PC-9 (cell line): Measurements from ENCODE around the gene ATP5PB. TPM values are rescaled to one million over a fixed set of nuclear protein-coding genes. Genes with fewer than 3 reads are reported as not detected.

ENCODE experiments used
- BruUV-seq: library from RNA; stranded (reverse); fragments of 400-500 nt; replicated peaks from 2 replicates; lab custom pipeline; 2021; lab: Mats Ljungman, UMichigan
- CTCF ChIA-PET: fragments of 300-600 bp; sonication (Branson Sonifier 250); formaldehyde crosslinking; loops from one replicate; lab custom pipeline; 2022; ENCODE audit warnings: antibody characterized with exemption; lab: Charles Lee
- POLR2A ChIA-PET: fragments of 300-600 bp; sonication (Branson Sonifier 250); formaldehyde crosslinking; loops from one replicate; lab custom pipeline; 2022; ENCODE audit warnings: antibody characterized with exemption; ENCODE audit not compliant: unreplicated experiment; lab: Charles Lee
- DNase-seq, 2 experiments: peaks; one replicate each; pipeline versions ENCODE4 v3.0.0 to v3.0.0-alpha.2; 2015 to 2022; ENCODE audit warnings: mixed read lengths in 1 of 2
- H2AFZ ChIP-seq: fragments of 200-600 bp; sonication (generic); 2 replicates; pipeline ENCODE4 v1.8.1; 2017; ENCODE audit warnings: antibody characterized with exemption
- H3F3A ChIP-seq: fragments of 200-600 bp; sonication (generic); 2 replicates; pipeline ENCODE4 v1.8.1; 2017; ENCODE audit warnings: antibody characterized with exemption, mild to moderate bottlenecking, low read depth; ENCODE audit not compliant: insufficient read depth
- H3K27ac ChIP-seq: fragments of 200-600 bp; sonication (generic); 2 replicates; pipeline ENCODE4 v1.6.1; 2016; ENCODE audit warnings: mixed run types
- H3K27me3 ChIP-seq: fragments of 200-600 bp; sonication (generic); 2 replicates; pipeline ENCODE4 v1.6.1; 2016; ENCODE audit warnings: low read depth, mixed run types; ENCODE audit not compliant: insufficient read depth
- H3K36me3 ChIP-seq: fragments of 200-600 bp; sonication (generic); 2 replicates; pipeline ENCODE4 v1.6.1; 2016; ENCODE audit warnings: low read depth, mixed run types
- H3K4me1 ChIP-seq: fragments of 200-600 bp; sonication (generic); replicated peaks from 2 replicates; pipeline ENCODE4 v1.6.1; 2016; ENCODE audit warnings: mixed run types; ENCODE audit not compliant: insufficient read depth
- H3K4me2 ChIP-seq: fragments of 200-600 bp; sonication (generic); 2 replicates; pipeline ENCODE4 v1.6.1; 2017; ENCODE audit warnings: mixed run types
- H3K4me3 ChIP-seq: fragments of 200-600 bp; sonication (generic); 2 replicates; pipeline ENCODE4 v1.6.1; 2016; ENCODE audit warnings: mixed run types
- H3K79me2 ChIP-seq: fragments of 200-600 bp; sonication (generic); 2 replicates; pipeline ENCODE4 v1.6.1; 2017; ENCODE audit warnings: low read depth, mixed run types
- H3K9me2 ChIP-seq: fragments of 200-600 bp; sonication (generic); 2 replicates; pipeline ENCODE4 v1.8.1; 2017; ENCODE audit warnings: mild to moderate bottlenecking; ENCODE audit not compliant: insufficient read depth
- H3K9me3 ChIP-seq: fragments of 200-600 bp; sonication (generic); 2 replicates; pipeline ENCODE4 v1.8.1; 2016; ENCODE audit warnings: low read depth; ENCODE audit not compliant: insufficient read depth
- H4K20me1 ChIP-seq: fragments of 200-600 bp; sonication (generic); 2 replicates; pipeline ENCODE4 v1.8.1; 2017; ENCODE audit not compliant: insufficient read depth
- EZH2 ChIP-seq: fragments of 200-600 bp; sonication (generic); IDR thresholded peaks from 2 replicates; pipeline ENCODE4 v1.8.0; 2017; ENCODE audit warnings: antibody characterized with exemption, low read depth
- intact Hi-C: fragments of 100-400 bp; cut with micrococcal nuclease; formaldehyde crosslinking; loops from one replicate; pipeline ENCODE4 v1.10.0; 2022; ENCODE audit not compliant: unreplicated experiment
- total RNA-seq: library from RNA; stranded (reverse); gene quantifications from 2 replicates; pipeline ENCODE4 v1.2.3, GENCODE V29; 2021
- TF ChIP-seq, protein P1 (sequence below): fragments of 200-600 bp; sonication (generic); conservative IDR thresholded peaks from 2 replicates; pipeline ENCODE4 v1.6.1; 2017; ENCODE audit warnings: mixed run types, antibody characterized with exemption, mild to moderate bottlenecking, moderate library complexity

Gene ATP5PB
- total RNA-seq, 1 experiment from 2014 or later, result 212 TPM

DNA sequence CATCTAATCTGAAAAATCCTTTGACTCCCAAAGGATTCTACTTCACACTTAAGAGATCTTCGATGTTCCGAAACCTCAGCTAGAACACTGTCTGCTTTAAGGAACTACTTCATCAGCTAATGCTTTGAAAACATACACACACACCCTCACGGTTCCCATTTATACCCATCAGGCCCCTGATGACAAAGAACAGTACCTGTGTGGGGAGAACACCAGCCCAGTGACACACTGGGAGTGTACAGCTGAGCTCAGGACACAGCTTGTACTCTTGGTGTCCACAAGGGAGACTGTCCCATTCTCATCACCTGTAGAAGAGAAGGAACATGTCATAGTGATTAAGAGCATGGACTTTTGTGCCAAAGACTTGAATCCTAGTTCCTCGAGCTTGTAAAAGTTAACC is 6.8 kb upstream of the ATP5PB start:
- DNase-seq, result no peak
- Histone ChIP-seq H4K20me1 (peaks cover 10% of the 10 kb centered on the region; the same call in 1 of the 2 replicates), H3K27ac (no peak overlapping the region), H3K27me3 (no peaks in the 10 kb centered on the region), H3K4me2 (no peak overlapping the region), H3K36me3 (peaks cover 72% of the 10 kb centered on the region), H3K4me1 (peaks cover 2% of the 10 kb centered on the region), H3K79me2 (peaks cover 27% of the 10 kb centered on the region), H2AFZ (no peak overlapping the region), H3K9me2 (no peaks in the 10 kb centered on the region), H3K9me3 (no peaks in the 10 kb centered on the region), H3K4me3 (no peak overlapping the region), H3F3A (no peaks in the 10 kb centered on the region; the same call in 1 of the 2 replicates)
- CTCF ChIA-PET, result no interaction called here
- intact Hi-C loops, result loop anchor here (10.0 kb wide), 1 partner anchor 298 kb away; the partner anchor contains the start of genes CEPT1 and DRAM2
- no TSS peak for BruUV-seq
- TF ChIP-seq EZH2, result no peak
- TF ChIP-seq, protein P1, sequence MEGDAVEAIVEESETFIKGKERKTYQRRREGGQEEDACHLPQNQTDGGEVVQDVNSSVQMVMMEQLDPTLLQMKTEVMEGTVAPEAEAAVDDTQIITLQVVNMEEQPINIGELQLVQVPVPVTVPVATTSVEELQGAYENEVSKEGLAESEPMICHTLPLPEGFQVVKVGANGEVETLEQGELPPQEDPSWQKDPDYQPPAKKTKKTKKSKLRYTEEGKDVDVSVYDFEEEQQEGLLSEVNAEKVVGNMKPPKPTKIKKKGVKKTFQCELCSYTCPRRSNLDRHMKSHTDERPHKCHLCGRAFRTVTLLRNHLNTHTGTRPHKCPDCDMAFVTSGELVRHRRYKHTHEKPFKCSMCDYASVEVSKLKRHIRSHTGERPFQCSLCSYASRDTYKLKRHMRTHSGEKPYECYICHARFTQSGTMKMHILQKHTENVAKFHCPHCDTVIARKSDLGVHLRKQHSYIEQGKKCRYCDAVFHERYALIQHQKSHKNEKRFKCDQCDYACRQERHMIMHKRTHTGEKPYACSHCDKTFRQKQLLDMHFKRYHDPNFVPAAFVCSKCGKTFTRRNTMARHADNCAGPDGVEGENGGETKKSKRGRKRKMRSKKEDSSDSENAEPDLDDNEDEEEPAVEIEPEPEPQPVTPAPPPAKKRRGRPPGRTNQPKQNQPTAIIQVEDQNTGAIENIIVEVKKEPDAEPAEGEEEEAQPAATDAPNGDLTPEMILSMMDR, result no peak
- POLR2A ChIA-PET, result no interaction called here

DNA sequence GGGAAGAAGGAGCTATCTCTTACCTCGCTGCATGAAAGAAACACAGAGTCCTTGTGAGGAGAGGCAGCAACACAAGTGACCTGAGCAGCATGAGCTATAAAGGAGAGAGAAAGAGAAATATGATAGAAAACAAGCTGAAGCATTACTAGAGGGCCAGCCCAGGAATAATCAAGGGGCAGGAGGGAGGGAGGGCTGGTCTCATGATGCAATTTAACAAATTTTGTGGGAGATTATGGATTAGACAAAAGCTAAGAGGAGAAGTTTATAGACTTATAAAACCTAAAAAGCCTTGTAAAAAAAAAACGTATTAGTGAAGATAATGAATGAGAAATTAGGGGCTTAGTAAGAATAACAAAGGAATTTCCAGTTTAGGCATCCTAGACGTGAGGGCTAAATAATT is 5.2 kb upstream of the ATP5PB start:
- peaks cover 8% of the 10 kb centered on the region for H3K4me1 ChIP-seq
- no TSS peak for BruUV-seq
- CTCF ChIA-PET, result interaction anchor here (0.7 kb wide), 1 partner anchor 21 kb away, joined by 3 read pairs; no protein-coding TSS in a partner anchor
- H3K9me2 ChIP-seq, result no peaks in the 10 kb centered on the region
- H3K27me3 ChIP-seq, result no peaks in the 10 kb centered on the region
- peaks cover 12% of the 10 kb centered on the region; the same call in 1 of the 2 replicates for H4K20me1 ChIP-seq
- H3K4me2 ChIP-seq, result no peak overlapping the region
- H2AFZ ChIP-seq, result no peak overlapping the region
- H3K27ac ChIP-seq, result no peak overlapping the region
- H3K79me2 ChIP-seq, result peaks cover 42% of the 10 kb centered on the region
- POLR2A ChIA-PET, result no interaction called here
- no peaks in the 10 kb centered on the region for H3K9me3 ChIP-seq
- no peak overlapping the region for H3K4me3 ChIP-seq
- H3K36me3 ChIP-seq, result peaks cover 76% of the 10 kb centered on the region
- H3F3A ChIP-seq, result no peaks in the 10 kb centered on the region; the same call in 1 of the 2 replicates
- no peak for TF ChIP-seq EZH2
- TF ChIP-seq, protein P1, result no peak
- intact Hi-C loops, result loop anchor here (10.0 kb wide), 1 partner anchor 299 kb away; the partner anchor contains the start of genes CEPT1 and DRAM2
- DNase-seq, result no peak

DNA sequence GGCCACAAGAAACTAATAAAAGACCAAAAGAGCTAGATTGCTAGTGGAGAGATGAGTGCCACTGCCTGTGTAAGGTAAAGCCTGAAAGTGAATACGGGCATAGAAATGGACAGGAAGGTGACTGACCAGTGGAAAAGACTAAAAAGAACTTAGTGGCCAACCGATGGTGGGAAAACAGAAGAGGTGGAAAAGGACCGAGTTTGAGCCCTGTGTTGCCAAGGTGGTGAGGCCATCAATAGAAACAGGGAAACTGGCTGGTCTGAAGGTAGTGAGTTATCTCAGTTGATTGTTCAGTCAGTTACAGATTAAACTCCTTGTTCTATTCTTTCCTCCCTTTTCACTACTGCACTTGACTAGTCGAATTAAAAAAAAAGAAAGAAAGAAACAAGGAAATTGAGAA is 2.7 kb upstream of the ATP5PB start:
- H3K27ac ChIP-seq, result no peak overlapping the region
- POLR2A ChIA-PET, result no interaction called here

More for the DNA sequence above, 2.7 kb upstream of the ATP5PB start:
- H3K36me3 ChIP-seq, result peaks cover 68% of the 10 kb centered on the region
- peaks cover 65% of the 10 kb centered on the region for H3K79me2 ChIP-seq
- no peaks in the 10 kb centered on the region for H3F3A ChIP-seq
- no peaks in the 10 kb centered on the region for H3K27me3 ChIP-seq
- intact Hi-C loops, result loop anchor here (10.0 kb wide), 1 partner anchor 302 kb away; the partner anchor contains the start of genes CEPT1 and DRAM2
- H4K20me1 ChIP-seq, result peaks cover 12% of the 10 kb centered on the region; the same call in 1 of the 2 replicates
- no peak overlapping the region for H3K4me3 ChIP-seq
- DNase-seq, result no peak
- H3K9me3 ChIP-seq, result no peaks in the 10 kb centered on the region
- no peak overlapping the region for H3K4me2 ChIP-seq
- no TSS peak for BruUV-seq
- H3K9me2 ChIP-seq, result no peaks in the 10 kb centered on the region
- CTCF ChIA-PET, result no interaction called here
- H2AFZ ChIP-seq, result no peak overlapping the region
- H3K4me1 ChIP-seq, result peaks cover 23% of the 10 kb centered on the region
- no peak for TF ChIP-seq EZH2
- TF ChIP-seq, protein P1, result no peak
